Fibroblast of mammary gland (primary cell): ENCODE measurements around the gene ANGEL2.

Experiments used
- DNase-seq: peaks from one replicate; pipeline ENCODE4 v3.0.0-alpha.2; 2010; ENCODE audit warnings: low read depth
- H3K4me3 ChIP-seq: 2 replicates; pipeline ENCODE4 v1.5.1; 2011; ENCODE audit warnings: low read depth, mild to moderate bottlenecking, low read length, moderate library complexity; ENCODE audit not compliant: control insufficient read depth
- TF ChIP-seq, protein P1 (sequence below): conservative IDR thresholded peaks from 2 replicates; pipeline ENCODE4 v1.5.1; 2011; ENCODE audit warnings: low read depth, low read length, inconsistent platforms; ENCODE audit not compliant: control insufficient read depth, insufficient read depth

The ANGEL2 gene

DNA sequence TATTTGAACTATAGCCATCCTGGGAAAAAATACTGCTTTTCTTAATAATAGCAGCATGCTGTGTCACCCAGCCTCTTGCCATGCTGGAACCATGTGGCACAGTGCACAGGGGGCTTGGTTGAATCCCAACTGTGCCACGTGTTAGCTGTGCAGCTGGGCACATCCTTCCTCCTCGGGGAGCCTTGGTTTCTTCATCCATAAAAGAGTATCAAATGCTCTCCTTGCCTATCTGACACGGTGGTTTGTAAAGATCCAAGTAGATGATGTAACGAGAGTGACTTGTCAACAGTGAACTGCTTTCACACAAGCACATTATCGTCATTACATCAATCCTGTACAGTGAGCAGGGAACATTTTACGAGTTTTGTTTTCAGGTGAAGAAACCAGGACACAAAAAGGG lies 41.0 kb downstream of the ANGEL2 start:
- peak; percentile 12 for DNase-seq
- TF ChIP-seq, protein P1, sequence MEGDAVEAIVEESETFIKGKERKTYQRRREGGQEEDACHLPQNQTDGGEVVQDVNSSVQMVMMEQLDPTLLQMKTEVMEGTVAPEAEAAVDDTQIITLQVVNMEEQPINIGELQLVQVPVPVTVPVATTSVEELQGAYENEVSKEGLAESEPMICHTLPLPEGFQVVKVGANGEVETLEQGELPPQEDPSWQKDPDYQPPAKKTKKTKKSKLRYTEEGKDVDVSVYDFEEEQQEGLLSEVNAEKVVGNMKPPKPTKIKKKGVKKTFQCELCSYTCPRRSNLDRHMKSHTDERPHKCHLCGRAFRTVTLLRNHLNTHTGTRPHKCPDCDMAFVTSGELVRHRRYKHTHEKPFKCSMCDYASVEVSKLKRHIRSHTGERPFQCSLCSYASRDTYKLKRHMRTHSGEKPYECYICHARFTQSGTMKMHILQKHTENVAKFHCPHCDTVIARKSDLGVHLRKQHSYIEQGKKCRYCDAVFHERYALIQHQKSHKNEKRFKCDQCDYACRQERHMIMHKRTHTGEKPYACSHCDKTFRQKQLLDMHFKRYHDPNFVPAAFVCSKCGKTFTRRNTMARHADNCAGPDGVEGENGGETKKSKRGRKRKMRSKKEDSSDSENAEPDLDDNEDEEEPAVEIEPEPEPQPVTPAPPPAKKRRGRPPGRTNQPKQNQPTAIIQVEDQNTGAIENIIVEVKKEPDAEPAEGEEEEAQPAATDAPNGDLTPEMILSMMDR = no peak
- no peak overlapping the region for H3K4me3 ChIP-seq

DNA sequence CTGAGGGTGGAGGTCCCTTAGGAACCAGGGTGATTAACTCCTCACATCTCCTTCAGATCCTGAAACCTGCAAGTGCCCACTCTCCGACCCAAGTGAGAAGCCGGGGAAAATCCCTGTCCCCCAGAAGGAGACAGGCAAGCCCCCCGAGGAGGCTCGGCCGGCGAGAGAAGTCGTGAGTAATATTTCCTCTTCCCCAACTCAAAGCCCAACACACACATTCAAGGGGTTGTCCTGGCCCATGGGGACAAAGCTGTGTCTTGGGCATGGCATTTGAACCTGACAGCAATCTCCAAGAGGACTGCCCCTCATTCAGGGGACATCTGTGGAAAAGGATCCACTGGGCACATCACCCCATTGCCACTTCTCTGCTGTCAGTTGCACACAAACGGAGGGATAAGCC lies 41.8 kb downstream of the ANGEL2 start:
- TF ChIP-seq, protein P1 = no peak
- DNase-seq = no peak

DNA sequence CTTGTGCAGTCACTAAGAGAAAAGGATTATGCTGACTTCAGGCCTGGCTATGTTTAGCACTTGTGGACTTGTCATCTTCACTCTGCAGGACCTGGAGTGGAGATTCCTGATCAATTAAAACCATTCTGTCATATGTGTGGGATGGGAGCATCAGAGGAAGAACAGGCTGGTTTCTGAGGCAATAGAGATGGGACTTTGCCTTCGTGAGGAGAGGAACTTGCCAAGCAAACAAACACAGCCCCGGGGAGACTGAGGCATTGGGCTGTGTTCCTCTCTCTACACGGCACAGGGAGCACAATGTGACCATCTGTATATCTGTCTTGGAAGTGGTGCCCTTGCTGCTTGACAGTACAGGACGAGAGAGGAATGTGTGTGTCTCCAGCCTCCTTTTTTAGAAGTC lies 42.2 kb downstream of the ANGEL2 start:
- TF ChIP-seq, protein P1 = no peak
- no peak overlapping the region for H3K4me3 ChIP-seq
- DNase-seq = no peak

More for the DNA sequence above, 41.8 kb downstream of the ANGEL2 start:
- H3K4me3 ChIP-seq = no peak overlapping the region

DNA sequence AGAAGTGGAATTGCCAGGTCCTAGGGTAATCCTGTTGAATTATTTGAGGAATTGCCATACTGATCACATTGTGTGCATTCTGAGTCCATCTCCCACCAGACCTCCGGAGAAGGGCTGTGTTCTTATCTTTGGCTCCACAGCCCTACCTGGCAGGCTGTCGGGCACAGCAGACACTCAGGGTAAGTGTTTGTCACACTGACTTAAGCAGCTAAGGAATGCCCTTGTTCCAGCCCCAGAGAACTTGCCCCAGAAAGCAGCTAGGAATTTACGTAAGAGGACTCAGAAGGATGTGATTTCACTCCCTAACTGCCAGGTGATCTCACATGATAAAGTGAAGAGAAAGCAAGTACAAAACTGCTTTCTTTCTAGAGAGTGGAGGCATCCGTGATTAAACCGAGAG lies 44.4 kb downstream of the ANGEL2 start:
- no peak overlapping the region for H3K4me3 ChIP-seq
- TF ChIP-seq, protein P1 = no peak
- no peak for DNase-seq

DNA sequence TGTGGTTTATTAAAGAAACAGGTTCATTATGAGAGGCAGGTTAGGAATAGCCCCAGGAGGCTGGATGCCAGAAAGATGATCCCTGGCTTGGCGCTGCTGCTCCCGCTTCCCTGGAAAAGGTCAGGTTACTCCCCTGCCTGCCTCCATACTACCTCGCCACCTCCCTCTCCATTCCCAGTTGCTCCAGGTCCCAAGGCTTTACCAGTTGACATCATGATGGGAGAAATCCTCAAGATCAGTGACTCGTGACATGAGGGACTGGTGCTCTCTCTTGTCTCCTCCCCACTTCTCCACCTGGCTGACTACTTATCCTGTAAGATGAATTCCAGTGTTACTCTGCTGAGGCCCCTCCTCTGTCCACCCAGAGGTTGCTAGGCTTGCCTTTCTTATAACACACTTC lies 45.6 kb downstream of the ANGEL2 start:
- DNase-seq = no peak
- H3K4me3 ChIP-seq = no peak overlapping the region
- TF ChIP-seq, protein P1 = no peak

DNA sequence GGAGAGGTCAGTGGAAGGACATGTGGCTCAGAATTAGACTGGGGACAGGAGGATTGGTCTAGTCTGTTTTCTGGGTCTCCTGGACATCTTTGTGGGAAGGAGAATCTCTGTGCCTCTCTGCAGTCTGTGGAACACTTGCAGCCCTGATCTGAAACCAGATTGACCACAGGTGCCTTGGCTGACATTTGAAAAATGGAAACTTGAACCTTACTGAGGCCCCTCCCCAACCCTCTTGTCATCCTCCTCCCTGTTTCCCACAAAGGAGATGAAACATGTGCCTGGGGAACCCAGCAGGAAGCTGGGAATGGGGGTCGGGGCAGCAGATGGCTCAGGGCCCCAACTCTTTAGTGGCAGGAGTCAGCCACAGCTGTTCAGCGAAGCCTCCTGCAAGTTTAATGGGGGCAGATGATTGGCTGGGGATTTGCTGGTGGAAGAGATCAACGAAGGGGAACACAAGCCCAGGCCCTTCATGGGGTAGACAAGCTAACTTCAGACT lies 47.3 kb downstream of the ANGEL2 start:
- H3K4me3 ChIP-seq = no peak overlapping the region
- DNase-seq = no peak
- TF ChIP-seq, protein P1 = no peak

DNA sequence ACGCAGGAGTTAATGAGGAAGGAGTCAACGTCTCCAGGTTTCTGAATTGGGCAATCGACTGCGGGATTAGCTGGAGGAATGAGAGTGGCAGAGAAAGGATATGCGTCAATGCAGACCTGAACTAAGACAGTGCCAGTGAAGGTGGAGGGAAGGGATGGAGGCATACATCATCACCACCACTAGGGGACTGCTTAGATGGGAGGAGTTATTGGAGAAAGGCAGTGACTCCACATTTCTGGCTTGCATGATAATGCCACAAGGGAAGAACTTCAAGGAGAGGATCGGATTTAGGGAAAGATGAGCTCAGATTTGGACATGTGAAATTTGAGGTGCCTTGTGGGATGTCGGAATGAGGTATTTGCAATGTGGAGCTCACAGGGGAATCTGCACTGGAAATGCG lies 47.9 kb downstream of the ANGEL2 start:
- DNase-seq = peak; percentile 72
- no peak overlapping the region for H3K4me3 ChIP-seq
- TF ChIP-seq, protein P1 = peak; percentile 73
